HG03565 (cell line): ENCODE measurements around the gene PYGB.

Experiments
- ATAC-seq: cut with Tn5 transposase; IDR thresholded peaks from one replicate; pipeline ENCODE4 v1.9.1; 2021; ENCODE audit warnings: mild to moderate bottlenecking, moderate library complexity; ENCODE audit not compliant: unreplicated experiment

The PYGB gene

GRCh38 chr20:25280574-25281535 lies 33.0 kb downstream of the PYGB start:
- no peak for ATAC-seq

GRCh38 chr20:25281541-25281991 lies 33.7 kb downstream of the PYGB start:
- ATAC-seq: no peak

- ATAC-seq: no peak
Observed at GRCh38 chr20:25282034-25282781, 34.3 kb downstream of the PYGB start.

- no peak for ATAC-seq
Observed at GRCh38 chr20:25282796-25283195, 34.9 kb downstream of the PYGB start.

GRCh38 chr20:25283221-25283951 lies 35.5 kb downstream of the PYGB start:
- ATAC-seq: no peak

GRCh38 chr20:25284131-25284601 lies 36.3 kb downstream of the PYGB start:
- ATAC-seq: no peak

GRCh38 chr20:25285091-25285647 lies 37.3 kb downstream of the PYGB start:
- ATAC-seq: no peak

- ATAC-seq: no peak
Observed at GRCh38 chr20:25285856-25286798, 38.2 kb downstream of the PYGB start.

GRCh38 chr20:25286917-25287316 lies 39.0 kb downstream of the PYGB start:
- ATAC-seq: no peak

- ATAC-seq: no peak
Observed at GRCh38 chr20:25287631-25288290, 39.9 kb downstream of the PYGB start.

- peak; percentile 95 for ATAC-seq
Observed at GRCh38 chr20:25288291-25289181, 40.7 kb downstream of the PYGB start.

GRCh38 chr20:25289886-25290597 lies 42.2 kb downstream of the PYGB start:
- no peak for ATAC-seq

- no peak for ATAC-seq
Observed at GRCh38 chr20:25290646-25291431, 43.0 kb downstream of the PYGB start.

- ATAC-seq: no peak
Observed at GRCh38 chr20:25291432-25292133, 43.7 kb downstream of the PYGB start.

- no peak for ATAC-seq
Observed at GRCh38 chr20:25292176-25292891, 44.4 kb downstream of the PYGB start.
